Neural progenitor cell (in vitro differentiated cells): ENCODE data around the gene BDKRB2. TPM values are rescaled to one million over a fixed set of nuclear protein-coding genes. Genes with fewer than 3 reads are reported as not detected.

Source experiments
- DNase-seq: peaks from one replicate; pipeline ENCODE4 v3.0.0-alpha.2; 2016; ENCODE audit warnings: low spot score
- H2AFZ ChIP-seq: fragments of 200-600 bp; sonication (generic); replicated peaks from 2 replicates; pipeline ENCODE4 v1.6.1; 2016; ENCODE audit warnings: antibody characterized with exemption
- H3F3A ChIP-seq: fragments of 200-600 bp; sonication (generic); 2 replicates; pipeline ENCODE4 v1.6.1; 2016; ENCODE audit warnings: antibody characterized with exemption, low read depth
- H3K27ac ChIP-seq: fragments of 200-600 bp; sonication (generic); 2 replicates; pipeline ENCODE4 v1.5.1; 2016; ENCODE audit warnings: mild to moderate bottlenecking
- H3K27me3 ChIP-seq: fragments of 200-600 bp; sonication (generic); 2 replicates; pipeline ENCODE4 v1.6.1; 2016; ENCODE audit warnings: mild to moderate bottlenecking, moderate library complexity
- H3K36me3 ChIP-seq: fragments of 200-600 bp; sonication (generic); 2 replicates; pipeline ENCODE4 v1.5.1; 2016
- H3K4me1 ChIP-seq: fragments of 200-600 bp; sonication (generic); 2 replicates; pipeline ENCODE4 v1.6.1; 2016; ENCODE audit warnings: mixed run types
- H3K4me2 ChIP-seq: fragments of 200-600 bp; sonication (generic); 2 replicates; pipeline ENCODE4 v1.6.1; 2016
- H3K4me3 ChIP-seq: fragments of 200-600 bp; sonication (generic); 2 replicates; pipeline ENCODE4 v1.5.1; 2016
- H3K79me2 ChIP-seq: fragments of 200-600 bp; sonication (generic); 2 replicates; pipeline ENCODE4 v1.6.1; 2016; ENCODE audit warnings: low read depth
- H3K9ac ChIP-seq: fragments of 200-600 bp; sonication (generic); 2 replicates; pipeline ENCODE4 v1.6.1; 2016
- H3K9me3 ChIP-seq: fragments of 200-600 bp; sonication (generic); 2 replicates; pipeline ENCODE4 v1.5.1; 2016; ENCODE audit warnings: low read depth
- H4K20me1 ChIP-seq: fragments of 200-600 bp; sonication (generic); 2 replicates; pipeline ENCODE4 v1.6.1; 2016; ENCODE audit warnings: low read depth
- H3K27ac Mint-ChIP-seq: 3 replicates; pipeline ENCODE4 v1.8.0; 2021; ENCODE audit warnings: mixed read lengths
- H3K27me3 Mint-ChIP-seq: 2 replicates; pipeline ENCODE4 v1.8.0; 2022; ENCODE audit warnings: low read depth, mild to moderate bottlenecking, inconsistent platforms, moderate library complexity, mixed read lengths; ENCODE audit not compliant: insufficient read depth
- H3K36me3 Mint-ChIP-seq: 3 replicates; pipeline ENCODE4 v1.8.0; 2021; ENCODE audit warnings: mixed read lengths
- H3K4me1 Mint-ChIP-seq: 3 replicates; pipeline ENCODE4 v1.8.0; 2021; ENCODE audit warnings: mixed read lengths
- H3K4me3 Mint-ChIP-seq: 3 replicates; pipeline ENCODE4 v1.8.0; 2021; ENCODE audit warnings: mild to moderate bottlenecking, moderate library complexity, mixed read lengths
- H3K9me3 Mint-ChIP-seq: 3 replicates; pipeline ENCODE4 v1.8.0; 2020; ENCODE audit warnings: mixed read lengths
- CTCF ChIP-seq: fragments of 200-600 bp; sonication (generic); IDR thresholded peaks from 2 replicates; pipeline ENCODE4 v1.5.1; 2017; ENCODE audit warnings: antibody characterized with exemption, mild to moderate bottlenecking
- EZH2 ChIP-seq: fragments of 200-600 bp; sonication (generic); IDR thresholded peaks from 2 replicates; pipeline ENCODE4 v1.6.1; 2017; ENCODE audit warnings: antibody characterized with exemption, mild to moderate bottlenecking, moderate library complexity
- EZH2phosphoT487 ChIP-seq: fragments of 200-600 bp; sonication (generic); IDR thresholded peaks from 2 replicates; pipeline ENCODE4 v1.6.1; 2017; ENCODE audit warnings: antibody characterized with exemption
- total RNA-seq: library from RNA; depleted of rRNA; stranded (reverse); fragments of >200 nt; gene quantifications from 2 replicates; pipeline ENCODE4 v1.2.3, GENCODE V29; 2015; ENCODE audit warnings: low replicate concordance

Gene BDKRB2
- total RNA-seq, 1 donor from 2014 or later, result 0.37 TPM

DNA sequence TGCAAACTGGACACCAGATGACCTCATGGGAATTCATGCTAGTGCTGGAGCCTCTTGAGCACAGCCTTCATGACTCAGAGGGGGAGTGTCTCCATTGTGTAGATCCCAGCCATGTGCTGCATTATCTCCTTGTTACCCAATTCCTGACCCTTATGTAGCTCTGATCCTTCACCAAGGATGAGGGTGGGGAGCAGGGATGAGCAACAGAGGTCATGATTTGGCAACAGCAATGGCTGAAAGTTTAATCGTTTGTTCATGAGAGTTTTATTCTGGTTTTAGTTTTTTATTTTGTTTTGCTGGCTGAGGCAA lies 41.9 kb downstream of the BDKRB2 start:
- TF ChIP-seq EZH2 (no peak), CTCF (no peak), EZH2phosphoT487 (no peak)
- Histone ChIP-seq H3F3A (peaks cover 6% of the 10 kb centered on the region), H3K4me3 (no peak overlapping the region), H3K4me2 (no peak overlapping the region), H3K27ac (no peak overlapping the region), H3K9me3 (no peaks in the 10 kb centered on the region), H3K79me2 (no peaks in the 10 kb centered on the region), H4K20me1 (no peaks in the 10 kb centered on the region), H3K36me3 (no peaks in the 10 kb centered on the region), H3K27me3 (no peaks in the 10 kb centered on the region), H3K4me1 (no peaks in the 10 kb centered on the region), H3K9ac (no peak overlapping the region), H2AFZ (no peak overlapping the region)
- DNase-seq, result no peak
- peaks cover 15% of the 10 kb centered on the region for H3K9me3 Mint-ChIP-seq
- peaks cover 6% of the 10 kb centered on the region for H3K27me3 Mint-ChIP-seq
- H3K4me3 Mint-ChIP-seq, result no peak overlapping the region
- H3K36me3 Mint-ChIP-seq, result no peaks in the 10 kb centered on the region
- no peak overlapping the region for H3K27ac Mint-ChIP-seq
- peaks cover 2% of the 10 kb centered on the region for H3K4me1 Mint-ChIP-seq

DNA sequence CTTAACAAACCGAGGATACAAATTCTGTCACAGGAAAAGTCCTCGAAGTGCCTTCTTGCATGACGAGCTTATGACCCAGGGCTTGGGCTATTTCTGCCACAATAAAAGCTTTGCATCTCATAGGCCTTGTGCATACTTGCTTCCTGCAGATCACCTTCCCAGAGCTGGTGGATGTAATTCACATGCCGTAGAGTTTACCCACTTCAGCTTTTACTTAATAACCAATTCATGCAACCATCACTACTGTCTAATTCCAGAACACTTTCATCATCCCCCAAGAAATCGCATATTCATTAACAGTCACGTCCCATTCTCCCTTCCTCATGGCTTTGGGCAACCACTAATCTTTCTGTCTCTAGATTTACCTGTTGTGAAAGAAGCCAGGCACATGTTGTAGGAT lies 42.4 kb downstream of the BDKRB2 start:
- Histone ChIP-seq H3K27ac (no peak overlapping the region), H3F3A (peaks cover 6% of the 10 kb centered on the region), H3K36me3 (no peaks in the 10 kb centered on the region), H3K9ac (no peak overlapping the region), H4K20me1 (no peaks in the 10 kb centered on the region), H3K4me3 (no peak overlapping the region), H3K9me3 (no peaks in the 10 kb centered on the region), H3K27me3 (no peaks in the 10 kb centered on the region), H3K4me1 (no peaks in the 10 kb centered on the region), H2AFZ (no peak overlapping the region), H3K4me2 (no peak overlapping the region), H3K79me2 (no peaks in the 10 kb centered on the region)
- no peak for TF ChIP-seq CTCF
- TF ChIP-seq EZH2phosphoT487, result no peak
- TF ChIP-seq EZH2, result no peak
- no peak for DNase-seq
- H3K36me3 Mint-ChIP-seq, result no peaks in the 10 kb centered on the region
- H3K27ac Mint-ChIP-seq, result no peak overlapping the region
- peaks cover 4% of the 10 kb centered on the region for H3K4me1 Mint-ChIP-seq
- peaks cover 2% of the 10 kb centered on the region for H3K27me3 Mint-ChIP-seq
- no peak overlapping the region for H3K4me3 Mint-ChIP-seq
- H3K9me3 Mint-ChIP-seq, result peaks cover 13% of the 10 kb centered on the region

DNA sequence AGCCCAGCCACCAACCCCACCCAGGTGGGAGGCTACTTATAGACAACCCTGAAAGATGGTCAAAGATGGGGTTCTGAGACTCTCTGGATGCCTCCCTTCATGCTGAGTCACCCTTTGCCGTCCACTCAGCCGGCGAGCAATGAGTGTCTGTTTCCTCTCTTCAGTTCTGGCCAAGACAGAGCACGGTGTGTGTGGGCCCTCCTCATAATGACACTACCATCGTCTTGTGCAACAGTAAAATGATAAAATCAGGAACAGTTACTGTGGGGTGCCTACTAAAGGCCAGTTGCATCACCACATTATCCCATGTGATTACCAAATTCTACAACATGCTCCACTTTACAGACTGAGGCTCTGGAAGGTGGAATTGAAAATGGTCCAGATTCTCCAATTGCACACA lies 44.4 kb downstream of the BDKRB2 start:
- Mint-ChIP-seq H3K36me3 (no peaks in the 10 kb centered on the region), H3K27me3 (peaks cover 4% of the 10 kb centered on the region), H3K4me3 (no peak overlapping the region), H3K9me3 (peaks cover 5% of the 10 kb centered on the region), H3K4me1 (peaks cover 17% of the 10 kb centered on the region), H3K27ac (no peak overlapping the region)
- Histone ChIP-seq H3K4me2 (no peak overlapping the region), H3F3A (no peaks in the 10 kb centered on the region), H3K27ac (no peak overlapping the region), H3K9me3 (no peaks in the 10 kb centered on the region), H3K9ac (no peak overlapping the region), H3K4me3 (no peak overlapping the region), H4K20me1 (no peaks in the 10 kb centered on the region), H2AFZ (no peak overlapping the region), H3K4me1 (no peaks in the 10 kb centered on the region), H3K27me3 (no peaks in the 10 kb centered on the region), H3K79me2 (no peaks in the 10 kb centered on the region), H3K36me3 (no peaks in the 10 kb centered on the region)
- TF ChIP-seq EZH2 (no peak), CTCF (no peak), EZH2phosphoT487 (no peak)
- no peak for DNase-seq

DNA sequence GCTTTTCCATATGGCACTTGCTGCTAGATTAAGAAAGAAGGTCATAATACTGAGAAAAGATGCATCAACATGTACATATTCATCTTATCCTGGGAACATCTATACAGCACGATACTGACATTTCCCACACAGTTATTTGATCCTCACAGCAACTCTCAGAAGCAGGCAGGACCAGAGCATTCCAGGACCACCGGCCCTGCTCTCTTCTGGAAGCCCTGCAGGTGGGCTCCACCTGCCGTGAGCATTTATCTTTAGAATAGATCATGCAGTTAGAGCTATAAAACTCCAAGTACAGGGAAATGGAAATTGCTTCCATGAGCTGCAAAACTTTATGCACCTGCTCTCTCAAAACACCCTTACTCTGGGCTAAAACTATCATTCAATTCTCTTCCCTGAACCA lies 45.8 kb downstream of the BDKRB2 start:
- no peaks in the 10 kb centered on the region for H3K79me2 ChIP-seq
- no peak for DNase-seq
- no peaks in the 10 kb centered on the region for H4K20me1 ChIP-seq
- Mint-ChIP-seq H3K4me3 (no peak overlapping the region), H3K27me3 (peaks cover 7% of the 10 kb centered on the region), H3K36me3 (no peaks in the 10 kb centered on the region), H3K9me3 (peaks cover 3% of the 10 kb centered on the region), H3K27ac (no peak overlapping the region), H3K4me1 (peaks cover 17% of the 10 kb centered on the region)
- H3K9ac ChIP-seq, result no peak overlapping the region
- no peak overlapping the region for H3K4me3 ChIP-seq
- no peak overlapping the region for H3K27ac ChIP-seq
- H3K4me2 ChIP-seq, result no peak overlapping the region
- no peaks in the 10 kb centered on the region for H3K4me1 ChIP-seq
- H2AFZ ChIP-seq, result no peak overlapping the region
- no peaks in the 10 kb centered on the region for H3K9me3 ChIP-seq
- H3K27me3 ChIP-seq, result no peaks in the 10 kb centered on the region
- H3F3A ChIP-seq, result no peaks in the 10 kb centered on the region
- no peaks in the 10 kb centered on the region for H3K36me3 ChIP-seq
- TF ChIP-seq CTCF (no peak), EZH2 (no peak), EZH2phosphoT487 (no peak)
